ENCODE data around the gene GOLGA8K.
"Not testable (repeated sequence)": the region's sequence is repeated elsewhere in the genome, so short reads cannot be mapped to it uniquely, and the experiment has no call there.

DNA sequence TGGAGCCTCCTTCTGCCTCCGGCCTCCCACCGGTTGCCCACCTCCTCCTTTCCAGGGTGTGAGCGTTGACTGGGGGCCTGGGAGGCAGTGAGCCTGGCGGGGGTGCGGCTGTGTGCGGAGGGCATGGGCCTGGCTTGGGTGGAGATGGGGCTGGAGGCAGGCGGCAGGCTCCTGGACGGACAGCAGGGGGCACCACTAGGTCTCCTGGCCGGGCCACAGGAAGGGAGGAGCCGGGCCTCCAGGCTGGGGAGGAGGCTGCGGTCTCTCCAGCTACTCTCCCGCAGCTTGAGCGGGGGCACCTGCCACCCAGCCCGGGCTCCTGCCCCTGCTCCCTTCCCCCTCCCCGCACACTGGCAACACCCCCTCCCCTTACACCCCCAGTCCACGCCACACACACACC is 38.1 kb downstream of the GOLGA8K start:
- not testable (repeated sequence) for TF ChIP-seq POLR2AphosphoS5 (IDR thresholded peaks at IDR 0.05; ENCODE audit: low read depth); CTCF (conservative IDR thresholded peaks at IDR 0.05; ENCODE audit: low read depth in 2 of 2)

Data from GM23338 (cell line).